Measurements from ENCODE around the gene ZNF462. TPM values are rescaled to one million over a fixed set of nuclear protein-coding genes. Genes with fewer than 3 reads are reported as not detected.

The ZNF462 gene
- total and polyA plus RNA-seq, 2 donors: 2.0 to 6.6 TPM

DNA sequence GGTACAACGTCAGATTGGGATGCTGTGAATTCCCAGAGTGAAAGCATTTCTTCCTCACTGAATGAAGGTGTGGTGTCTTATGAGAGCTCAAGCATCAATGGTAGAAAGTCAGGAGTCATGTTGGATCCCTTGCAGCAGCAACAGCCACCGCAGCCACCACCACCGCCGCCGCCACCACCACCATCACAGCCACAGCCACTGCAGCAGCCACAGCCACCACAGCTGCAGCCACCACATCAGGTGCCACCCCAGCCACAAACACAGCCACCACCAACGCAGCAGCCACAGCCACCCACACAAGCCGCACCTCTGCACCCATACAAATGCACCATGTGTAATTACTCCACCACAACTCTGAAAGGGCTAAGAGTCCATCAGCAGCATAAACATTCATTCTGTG, 62.4 kb downstream of the ZNF462 start:
- Histone ChIP-seq H3K27me3 (ENCODE audit: control insufficient read depth in 2 of 2, insufficient read depth in 1 of 2, low read length in 1 of 2) (no peaks in the 10 kb centered on the region), H3K27ac (ENCODE audit: low read depth in 1 of 2, low read length in 1 of 2) (no peak overlapping the region), H3K36me3 (ENCODE audit: control insufficient read depth in 2 of 2, insufficient read depth in 2 of 2, low read length in 1 of 2) (peaks cover 0 to 5% of the 10 kb centered on the region in 2 donors), H3K9me3 (ENCODE audit: control insufficient read depth in 2 of 2, insufficient read depth in 1 of 2, low read length in 1 of 2) (peaks cover 0 to 3% of the 10 kb centered on the region in 2 donors), H3K4me3 (ENCODE audit: low read length in 2 of 2) (no peak overlapping the region), H3K4me1 (ENCODE audit: control insufficient read depth in 2 of 2, insufficient read depth in 2 of 2, low read length in 2 of 2) (peaks cover 10 to 14% of the 10 kb centered on the region in 2 donors)
- 99% methylated on average over 7 of the region's 7 CpGs for WGBS
- no peak for DNase-seq (ENCODE audit: low read depth in 6 of 9, low spot score in 9 of 9)

DNA sequence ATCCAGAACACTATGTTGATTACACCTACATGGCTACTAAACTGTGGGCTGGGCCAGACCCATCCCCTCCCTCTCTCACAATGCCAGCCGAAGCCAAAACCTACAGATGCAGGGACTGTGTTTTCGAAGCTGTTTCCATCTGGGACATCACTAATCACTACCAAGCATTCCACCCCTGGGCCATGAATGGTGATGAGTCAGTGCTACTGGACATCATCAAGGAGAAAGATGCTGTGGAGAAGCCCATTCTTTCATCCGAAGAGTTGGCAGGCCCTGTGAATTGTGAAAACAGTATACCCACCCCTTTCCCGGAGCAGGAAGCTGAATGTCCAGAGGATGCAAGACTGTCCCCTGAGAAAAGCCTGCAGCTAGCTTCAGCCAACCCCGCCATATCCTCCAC, 65.0 kb downstream of the ZNF462 start:
- Histone ChIP-seq H3K36me3 (ENCODE audit: control insufficient read depth in 2 of 2, insufficient read depth in 2 of 2, low read length in 1 of 2) (peaks cover 0 to 5% of the 10 kb centered on the region in 2 donors), H3K4me1 (ENCODE audit: control insufficient read depth in 2 of 2, insufficient read depth in 2 of 2, low read length in 2 of 2) (no peaks in the 10 kb centered on the region), H3K4me3 (ENCODE audit: low read length in 2 of 2) (no peak overlapping the region), H3K27ac (ENCODE audit: low read depth in 1 of 2, low read length in 1 of 2) (no peak overlapping the region), H3K27me3 (ENCODE audit: control insufficient read depth in 2 of 2, insufficient read depth in 1 of 2, low read length in 1 of 2) (no peaks in the 10 kb centered on the region), H3K9me3 (ENCODE audit: control insufficient read depth in 2 of 2, insufficient read depth in 1 of 2, low read length in 1 of 2) (peaks cover 0 to 3% of the 10 kb centered on the region in 2 donors)
- no peak for DNase-seq (ENCODE audit: low read depth in 6 of 9, low spot score in 9 of 9)
- WGBS: 98% methylated on average over 5 of the region's 5 CpGs

DNA sequence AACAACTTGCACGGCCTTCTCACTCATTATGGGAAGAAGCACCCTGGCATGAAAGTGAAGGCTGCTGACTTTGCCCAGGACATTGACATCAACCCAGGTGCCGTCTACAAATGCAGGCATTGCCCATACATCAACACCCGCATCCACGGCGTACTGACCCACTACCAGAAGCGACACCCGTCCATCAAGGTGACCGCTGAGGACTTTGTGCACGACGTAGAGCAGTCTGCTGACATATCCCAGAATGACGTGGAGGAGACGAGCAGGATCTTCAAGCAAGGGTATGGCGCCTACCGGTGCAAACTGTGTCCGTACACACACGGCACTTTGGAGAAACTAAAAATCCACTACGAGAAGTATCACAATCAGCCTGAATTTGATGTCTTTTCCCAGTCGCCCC, 65.4 kb downstream of the ZNF462 start:
- 98% methylated on average over 18 of the region's 18 CpGs for WGBS
- Histone ChIP-seq H3K36me3 (ENCODE audit: control insufficient read depth in 2 of 2, insufficient read depth in 2 of 2, low read length in 1 of 2) (peaks cover 0 to 5% of the 10 kb centered on the region in 2 donors), H3K4me1 (ENCODE audit: control insufficient read depth in 2 of 2, insufficient read depth in 2 of 2, low read length in 2 of 2) (no peaks in the 10 kb centered on the region), H3K27me3 (ENCODE audit: control insufficient read depth in 2 of 2, insufficient read depth in 1 of 2, low read length in 1 of 2) (no peaks in the 10 kb centered on the region), H3K9me3 (ENCODE audit: control insufficient read depth in 2 of 2, insufficient read depth in 1 of 2, low read length in 1 of 2) (peaks cover 0 to 3% of the 10 kb centered on the region in 2 donors), H3K27ac (ENCODE audit: low read depth in 1 of 2, low read length in 1 of 2) (no peak overlapping the region), H3K4me3 (ENCODE audit: low read length in 2 of 2) (no peak overlapping the region)
- no peak for DNase-seq (ENCODE audit: low read depth in 6 of 9, low spot score in 9 of 9)

DNA sequence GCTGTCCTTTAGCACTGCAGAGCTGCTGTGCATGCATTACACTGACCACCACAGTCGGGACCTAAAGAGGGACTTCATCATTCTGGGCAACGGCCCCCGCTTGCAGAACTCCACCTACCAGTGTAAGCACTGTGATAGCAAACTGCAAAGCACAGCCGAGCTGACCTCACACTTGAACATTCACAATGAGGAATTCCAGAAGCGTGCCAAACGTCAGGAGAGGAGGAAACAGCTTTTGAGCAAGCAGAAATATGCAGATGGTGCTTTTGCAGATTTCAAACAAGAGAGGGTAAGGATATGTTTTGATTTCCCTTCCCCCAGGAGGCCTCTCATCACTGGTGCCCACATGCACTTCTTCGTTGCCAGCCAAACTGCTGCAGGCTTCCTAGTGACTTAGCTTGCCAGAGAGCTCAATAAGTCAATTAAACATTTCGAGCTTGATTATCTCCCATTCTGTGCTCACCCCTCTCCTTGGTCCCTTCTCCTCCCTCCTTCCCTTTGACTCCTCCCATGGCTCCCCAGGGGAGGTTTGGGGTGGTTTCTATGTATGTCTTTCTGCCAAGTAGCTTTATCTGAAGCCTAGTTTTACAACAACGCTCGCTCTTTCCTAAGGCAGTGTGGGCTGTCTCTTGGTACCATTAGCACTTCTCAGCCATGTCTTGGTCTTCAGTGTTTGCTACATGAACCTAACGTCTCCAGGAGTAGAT, 66.7 kb downstream of the ZNF462 start:
- H3K4me3 ChIP-seq (ENCODE audit: low read length in 2 of 2): no peak overlapping the region
- no peaks in the 10 kb centered on the region for H3K27me3 ChIP-seq (ENCODE audit: control insufficient read depth in 2 of 2, insufficient read depth in 1 of 2, low read length in 1 of 2)
- H3K36me3 ChIP-seq (ENCODE audit: control insufficient read depth in 2 of 2, insufficient read depth in 2 of 2, low read length in 1 of 2): peaks cover 0 to 5% of the 10 kb centered on the region in 2 donors
- H3K27ac ChIP-seq (ENCODE audit: low read depth in 1 of 2, low read length in 1 of 2): no peak overlapping the region
- DNase-seq (ENCODE audit: low read depth in 6 of 9, low spot score in 9 of 9): no peak
- WGBS: 95% methylated on average over 11 of the region's 11 CpGs
- no peaks in the 10 kb centered on the region for H3K4me1 ChIP-seq (ENCODE audit: control insufficient read depth in 2 of 2, insufficient read depth in 2 of 2, low read length in 2 of 2)
- H3K9me3 ChIP-seq (ENCODE audit: control insufficient read depth in 2 of 2, insufficient read depth in 1 of 2, low read length in 1 of 2): peaks cover 0 to 3% of the 10 kb centered on the region in 2 donors

DNA sequence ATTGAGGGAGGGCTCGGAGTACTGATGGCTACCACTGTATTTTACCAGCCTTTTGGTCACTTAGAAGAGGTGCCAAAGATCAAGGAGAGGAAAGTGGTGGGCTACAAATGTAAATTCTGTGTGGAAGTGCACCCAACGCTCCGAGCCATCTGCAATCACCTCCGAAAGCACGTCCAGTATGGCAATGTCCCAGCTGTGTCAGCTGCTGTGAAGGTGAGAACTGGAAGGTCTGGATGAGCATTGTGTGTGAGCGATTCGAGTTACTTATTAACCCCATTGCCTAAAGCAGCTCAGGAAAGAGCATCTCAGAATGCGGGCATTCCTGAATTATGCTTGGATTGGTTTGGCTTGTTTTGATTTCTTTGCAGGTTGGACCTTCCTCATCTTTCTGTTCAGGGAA, 67.5 kb downstream of the ZNF462 start:
- Histone ChIP-seq H3K4me3 (ENCODE audit: low read length in 2 of 2) (no peak overlapping the region), H3K4me1 (ENCODE audit: control insufficient read depth in 2 of 2, insufficient read depth in 2 of 2, low read length in 2 of 2) (no peaks in the 10 kb centered on the region), H3K9me3 (ENCODE audit: control insufficient read depth in 2 of 2, insufficient read depth in 1 of 2, low read length in 1 of 2) (peaks cover 0 to 1% of the 10 kb centered on the region in 2 donors), H3K27me3 (ENCODE audit: control insufficient read depth in 2 of 2, insufficient read depth in 1 of 2, low read length in 1 of 2) (no peaks in the 10 kb centered on the region), H3K36me3 (ENCODE audit: control insufficient read depth in 2 of 2, insufficient read depth in 2 of 2, low read length in 1 of 2) (no peaks in the 10 kb centered on the region), H3K27ac (ENCODE audit: low read depth in 1 of 2, low read length in 1 of 2) (no peak overlapping the region)
- DNase-seq (ENCODE audit: low read depth in 6 of 9, low spot score in 9 of 9): no peak
- 97% methylated on average over 8 of the region's 8 CpGs for WGBS

DNA sequence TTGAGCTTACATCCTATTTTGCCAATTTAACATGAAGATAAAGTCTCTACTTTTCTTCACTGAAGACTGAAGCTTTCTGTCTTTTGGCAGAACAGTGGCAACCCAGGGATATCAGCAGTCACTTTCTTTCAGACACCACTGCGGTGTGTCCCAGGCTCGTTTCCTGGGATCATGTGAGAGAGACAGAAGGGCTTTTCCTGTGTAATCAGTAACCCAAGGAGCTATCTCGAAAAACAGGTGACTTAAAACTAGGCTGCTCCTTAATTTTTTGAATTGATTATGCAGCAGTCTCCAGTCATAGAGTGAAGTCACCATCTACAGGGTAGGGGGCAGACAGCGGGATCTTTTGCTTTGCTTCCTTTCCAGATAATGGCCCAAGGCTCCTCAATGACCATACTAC, 68.5 kb downstream of the ZNF462 start:
- 98% methylated on average over 4 of the region's 4 CpGs for WGBS
- Histone ChIP-seq H3K27ac (ENCODE audit: low read depth in 1 of 2, low read length in 1 of 2) (no peak overlapping the region), H3K36me3 (ENCODE audit: control insufficient read depth in 2 of 2, insufficient read depth in 2 of 2, low read length in 1 of 2) (no peaks in the 10 kb centered on the region), H3K9me3 (ENCODE audit: control insufficient read depth in 2 of 2, insufficient read depth in 1 of 2, low read length in 1 of 2) (no peaks in the 10 kb centered on the region), H3K4me3 (ENCODE audit: low read length in 2 of 2) (no peak overlapping the region), H3K4me1 (ENCODE audit: control insufficient read depth in 2 of 2, insufficient read depth in 2 of 2, low read length in 2 of 2) (no peaks in the 10 kb centered on the region), H3K27me3 (ENCODE audit: control insufficient read depth in 2 of 2, insufficient read depth in 1 of 2, low read length in 1 of 2) (no peaks in the 10 kb centered on the region)
- DNase-seq (ENCODE audit: low read depth in 6 of 9, low spot score in 9 of 9): no peak

DNA sequence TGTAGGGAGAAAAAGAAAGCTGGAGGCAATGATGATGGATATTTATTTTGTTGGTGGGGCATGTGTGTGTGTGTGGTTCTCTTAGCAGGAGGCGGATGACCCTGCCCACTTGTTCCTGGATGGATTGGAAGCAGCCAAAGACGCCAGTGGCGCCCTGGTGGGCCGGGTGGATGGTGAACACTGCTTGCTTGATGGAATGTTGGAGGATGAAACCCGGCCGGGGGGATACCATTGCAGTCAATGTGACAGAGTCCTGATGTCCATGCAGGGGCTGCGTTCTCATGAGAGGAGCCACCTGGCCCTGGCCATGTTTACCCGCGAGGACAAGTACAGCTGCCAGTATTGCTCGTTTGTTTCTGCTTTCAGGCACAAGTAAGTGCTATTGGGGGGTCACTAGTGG, 69.2 kb downstream of the ZNF462 start:
- Histone ChIP-seq H3K36me3 (ENCODE audit: control insufficient read depth in 2 of 2, insufficient read depth in 2 of 2, low read length in 1 of 2) (peaks cover 0 to 2% of the 10 kb centered on the region in 2 donors), H3K27me3 (ENCODE audit: control insufficient read depth in 2 of 2, insufficient read depth in 1 of 2, low read length in 1 of 2) (no peaks in the 10 kb centered on the region), H3K4me3 (ENCODE audit: low read length in 2 of 2) (no peak overlapping the region), H3K9me3 (ENCODE audit: control insufficient read depth in 2 of 2, insufficient read depth in 1 of 2, low read length in 1 of 2) (no peaks in the 10 kb centered on the region), H3K4me1 (ENCODE audit: control insufficient read depth in 2 of 2, insufficient read depth in 2 of 2, low read length in 2 of 2) (no peaks in the 10 kb centered on the region), H3K27ac (ENCODE audit: low read depth in 1 of 2, low read length in 1 of 2) (no peak overlapping the region)
- no peak for DNase-seq (ENCODE audit: low read depth in 6 of 9, low spot score in 9 of 9)
- 96% methylated on average over 10 of the region's 10 CpGs for WGBS

DNA sequence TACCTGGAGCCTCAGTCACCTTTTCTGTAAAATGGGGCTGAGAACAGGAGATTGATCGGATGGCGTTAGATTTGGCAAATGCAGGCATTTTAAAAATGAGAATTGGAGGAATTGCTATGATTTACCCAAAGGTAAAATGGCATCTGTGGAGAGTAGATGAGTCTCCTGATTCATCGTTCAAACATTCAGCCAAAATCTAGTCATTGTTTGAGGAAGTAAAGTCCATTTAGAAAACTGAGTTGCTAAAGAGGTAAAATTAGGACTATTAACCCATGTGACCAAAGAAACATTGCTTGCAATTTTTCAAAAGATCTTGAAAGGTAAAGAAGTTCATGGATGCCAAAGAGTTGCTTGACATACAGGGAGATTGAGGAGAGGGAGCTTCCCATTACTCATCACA, 69.7 kb downstream of the ZNF462 start:
- 98% methylated on average over 3 of the region's 3 CpGs for WGBS
- Histone ChIP-seq H3K36me3 (ENCODE audit: control insufficient read depth in 2 of 2, insufficient read depth in 2 of 2, low read length in 1 of 2) (peaks cover 0 to 2% of the 10 kb centered on the region in 2 donors), H3K27ac (ENCODE audit: low read depth in 1 of 2, low read length in 1 of 2) (no peak overlapping the region), H3K4me1 (ENCODE audit: control insufficient read depth in 2 of 2, insufficient read depth in 2 of 2, low read length in 2 of 2) (no peaks in the 10 kb centered on the region), H3K27me3 (ENCODE audit: control insufficient read depth in 2 of 2, insufficient read depth in 1 of 2, low read length in 1 of 2) (no peaks in the 10 kb centered on the region), H3K4me3 (ENCODE audit: low read length in 2 of 2) (no peak overlapping the region), H3K9me3 (ENCODE audit: control insufficient read depth in 2 of 2, insufficient read depth in 1 of 2, low read length in 1 of 2) (no peaks in the 10 kb centered on the region)
- no peak for DNase-seq (ENCODE audit: low read depth in 6 of 9, low spot score in 9 of 9)

DNA sequence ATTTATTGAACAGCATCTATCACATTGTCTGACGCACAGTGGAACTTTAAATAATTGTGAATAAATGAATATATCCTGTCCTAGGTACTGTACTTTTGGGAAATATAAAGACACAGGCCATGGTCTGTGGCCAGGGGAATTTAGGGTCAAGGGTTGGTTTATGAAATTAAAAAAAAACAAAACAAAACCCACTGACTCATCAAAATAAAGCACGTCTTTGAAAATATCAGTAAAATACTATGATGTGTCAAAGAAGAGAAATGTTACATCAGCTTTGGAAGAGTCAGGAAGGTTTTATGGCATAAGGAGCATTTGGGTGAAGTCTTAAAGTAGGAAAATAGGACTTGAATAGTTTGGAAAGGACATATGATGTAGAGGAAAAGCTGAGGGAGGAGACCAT, 70.5 kb downstream of the ZNF462 start:
- Histone ChIP-seq H3K27ac (ENCODE audit: low read depth in 1 of 2, low read length in 1 of 2) (no peak overlapping the region), H3K4me3 (ENCODE audit: low read length in 2 of 2) (no peak overlapping the region), H3K9me3 (ENCODE audit: control insufficient read depth in 2 of 2, insufficient read depth in 1 of 2, low read length in 1 of 2) (no peaks in the 10 kb centered on the region), H3K27me3 (ENCODE audit: control insufficient read depth in 2 of 2, insufficient read depth in 1 of 2, low read length in 1 of 2) (no peaks in the 10 kb centered on the region), H3K4me1 (ENCODE audit: control insufficient read depth in 2 of 2, insufficient read depth in 2 of 2, low read length in 2 of 2) (no peaks in the 10 kb centered on the region), H3K36me3 (ENCODE audit: control insufficient read depth in 2 of 2, insufficient read depth in 2 of 2, low read length in 1 of 2) (peaks cover 0 to 3% of the 10 kb centered on the region in 2 donors)
- WGBS: 96% methylated on average over 2 of the region's 2 CpGs
- DNase-seq (ENCODE audit: low read depth in 6 of 9, low spot score in 9 of 9): no peak

Measured in thymus (tissue), 11 donors.